ENCODE data around the gene BRIP1.
"Not testable (repeated sequence)": the region's sequence is repeated elsewhere in the genome, so short reads cannot be mapped to it uniquely, and the experiment has no call there.

The BRIP1 gene

DNA sequence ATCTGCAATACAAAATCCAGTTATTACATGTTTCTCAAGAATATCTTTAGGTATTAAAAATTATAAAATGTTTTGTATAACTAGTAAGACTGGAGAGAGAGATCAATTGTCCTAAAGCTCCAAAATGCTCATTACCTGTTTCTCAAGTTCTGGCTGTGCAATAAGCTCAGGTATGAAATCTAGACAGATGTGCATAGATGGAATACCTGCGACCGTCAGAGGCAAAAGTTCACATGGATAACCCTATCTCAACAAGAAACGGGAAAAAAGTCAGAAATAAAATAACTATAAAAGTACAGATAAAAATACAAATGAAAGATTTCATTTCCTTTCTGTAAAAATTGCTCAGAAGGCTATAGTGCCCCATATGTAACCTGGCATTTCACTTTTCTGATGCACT, 5.8 kb upstream of the BRIP1 start:
- Histone ChIP-seq H3K36me3 (ENCODE audit: control insufficient read depth in 1 of 2, insufficient read depth in 2 of 2, low read length in 2 of 2) (peaks cover 4 to 45% of the 10 kb centered on the region in 2 donors), H3K27me3 (ENCODE audit: control insufficient read depth in 1 of 2, insufficient read depth in 2 of 2, low read length in 2 of 2) (no peaks in the 10 kb centered on the region), H3K4me3 (ENCODE audit: low read depth in 1 of 2, low read length in 2 of 2) (no peak overlapping the region)

DNA sequence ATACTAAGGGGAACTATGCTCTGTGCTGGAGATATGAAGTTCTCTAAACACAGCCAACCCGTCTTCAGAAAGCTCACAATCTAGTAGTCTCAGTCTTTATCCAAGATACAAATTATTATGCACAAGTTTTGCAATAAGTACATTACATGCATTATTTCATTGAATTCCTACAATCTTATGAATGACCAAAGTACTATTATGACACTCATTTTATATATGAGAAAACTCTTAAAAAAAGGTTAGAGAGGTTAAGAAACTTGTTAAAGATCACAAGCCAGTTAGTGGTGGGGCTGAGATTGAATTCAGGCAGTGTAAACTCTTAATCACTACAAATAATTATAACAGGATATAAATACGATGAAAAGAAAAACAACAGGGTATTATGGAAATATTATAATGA, 4.7 kb upstream of the BRIP1 start:
- no peak overlapping the region for H3K9ac ChIP-seq (ENCODE audit: low read depth in 1 of 2, low read length in 2 of 2)
- no peak overlapping the region for H3K4me3 ChIP-seq (ENCODE audit: low read depth in 1 of 2, low read length in 2 of 2)
- peaks cover 0 to 5% of the 10 kb centered on the region in 2 donors for H3K4me1 ChIP-seq (ENCODE audit: control insufficient read depth in 1 of 2, insufficient read depth in 2 of 2, low read length in 2 of 2)
- H3K9me3 ChIP-seq (ENCODE audit: control insufficient read depth in 1 of 2, low read length in 2 of 2): no peaks in the 10 kb centered on the region
- no peaks in the 10 kb centered on the region for H3K27me3 ChIP-seq (ENCODE audit: control insufficient read depth in 1 of 2, insufficient read depth in 2 of 2, low read length in 2 of 2)
- peaks cover 4 to 45% of the 10 kb centered on the region in 2 donors for H3K36me3 ChIP-seq (ENCODE audit: control insufficient read depth in 1 of 2, insufficient read depth in 2 of 2, low read length in 2 of 2)
- no peak overlapping the region for H3K27ac ChIP-seq (ENCODE audit: low read depth, low read length)

More for the DNA sequence above, 5.8 kb upstream of the BRIP1 start:
- Histone ChIP-seq H3K4me1 (ENCODE audit: control insufficient read depth in 1 of 2, insufficient read depth in 2 of 2, low read length in 2 of 2) (peaks cover 0 to 2% of the 10 kb centered on the region in 2 donors), H3K27ac (ENCODE audit: low read depth, low read length) (no peak overlapping the region), H3K9ac (ENCODE audit: low read depth in 1 of 2, low read length in 2 of 2) (no peak overlapping the region), H3K9me3 (ENCODE audit: control insufficient read depth in 1 of 2, low read length in 2 of 2) (no peaks in the 10 kb centered on the region)

DNA sequence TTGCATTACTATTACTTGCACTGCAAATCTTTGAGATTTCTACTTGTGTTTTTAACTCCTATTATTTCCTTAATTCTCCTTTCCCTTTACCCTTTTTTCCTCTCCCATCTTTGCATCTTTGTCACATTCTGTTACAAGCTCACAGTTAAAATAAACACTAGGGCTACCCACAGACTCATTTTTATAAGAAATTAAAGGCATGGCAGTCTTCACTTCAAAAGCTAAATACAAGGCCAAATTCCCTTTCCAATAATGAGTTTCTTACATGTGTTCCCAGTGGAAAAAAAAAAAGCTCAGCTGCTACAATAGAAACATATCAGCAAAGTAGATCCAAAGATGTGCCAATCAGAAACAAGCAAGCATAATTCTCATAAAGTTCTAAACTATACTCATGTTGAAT, 3.7 kb upstream of the BRIP1 start:
- peaks cover 7 to 14% of the 10 kb centered on the region in 2 donors for H3K4me1 ChIP-seq (ENCODE audit: control insufficient read depth in 1 of 2, insufficient read depth in 2 of 2, low read length in 2 of 2)
- peaks cover 4 to 42% of the 10 kb centered on the region in 2 donors for H3K36me3 ChIP-seq (ENCODE audit: control insufficient read depth in 1 of 2, insufficient read depth in 2 of 2, low read length in 2 of 2)
- H3K4me3 ChIP-seq (ENCODE audit: low read depth in 1 of 2, low read length in 2 of 2): no peak overlapping the region
- H3K9me3 ChIP-seq (ENCODE audit: control insufficient read depth in 1 of 2, low read length in 2 of 2): no peaks in the 10 kb centered on the region
- no peak overlapping the region for H3K9ac ChIP-seq (ENCODE audit: low read depth in 1 of 2, low read length in 2 of 2)
- no peaks in the 10 kb centered on the region for H3K27me3 ChIP-seq (ENCODE audit: control insufficient read depth in 1 of 2, insufficient read depth in 2 of 2, low read length in 2 of 2)
- H3K27ac ChIP-seq (ENCODE audit: low read depth, low read length): no peak overlapping the region

GRCh38 chr17:61863801-61864126, 436 bp upstream of the BRIP1 start:
- Histone ChIP-seq H3K36me3 (ENCODE audit: control insufficient read depth in 1 of 2, insufficient read depth in 2 of 2, low read length in 2 of 2) (peaks cover 0 to 15% of the 10 kb centered on the region in 2 donors), H3K4me3 (ENCODE audit: low read depth in 1 of 2, low read length in 2 of 2) (peak overlapping the region; percentile 93 to 95), H3K9ac (ENCODE audit: low read depth in 1 of 2, low read length in 2 of 2) (peak overlapping the region; percentile 58 to 86), H3K9me3 (ENCODE audit: control insufficient read depth in 1 of 2, low read length in 2 of 2) (no peaks in the 10 kb centered on the region), H3K27me3 (ENCODE audit: control insufficient read depth in 1 of 2, insufficient read depth in 2 of 2, low read length in 2 of 2) (no peaks in the 10 kb centered on the region), H3K4me1 (ENCODE audit: control insufficient read depth in 1 of 2, insufficient read depth in 2 of 2, low read length in 2 of 2) (peaks cover 14 to 20% of the 10 kb centered on the region in 2 donors), H3K27ac (ENCODE audit: low read depth, low read length) (no peak overlapping the region)

DNA sequence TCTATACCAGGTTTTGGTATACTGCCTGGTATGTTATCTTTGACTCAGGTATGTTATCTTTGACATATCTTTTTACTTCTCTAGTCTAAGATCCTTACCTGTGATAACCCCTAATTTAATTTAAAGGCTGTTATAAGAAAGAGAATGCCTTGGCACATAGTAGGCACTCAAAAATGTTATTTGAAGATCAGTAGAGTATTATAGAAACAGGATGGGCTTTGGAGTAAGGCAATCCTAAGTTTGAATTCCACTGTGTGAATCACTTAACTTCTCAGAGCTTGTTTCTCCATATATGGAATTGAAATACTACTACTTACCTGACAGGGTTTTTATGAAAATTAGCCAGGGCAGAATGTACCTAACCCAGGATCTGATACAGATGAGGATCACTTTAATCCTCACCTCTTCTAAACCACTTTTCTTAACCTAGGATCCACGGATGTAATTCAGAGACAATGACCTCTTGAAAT, 1.2 kb downstream of the BRIP1 start:
- peak overlapping the region; percentile 86 to 88 for H3K9ac ChIP-seq (ENCODE audit: low read depth in 1 of 2, low read length in 2 of 2)
- H3K27ac ChIP-seq (ENCODE audit: low read depth, low read length): no peak overlapping the region
- peak overlapping the region; percentile 93 to 95 for H3K4me3 ChIP-seq (ENCODE audit: low read depth in 1 of 2, low read length in 2 of 2)
- peaks cover 14 to 20% of the 10 kb centered on the region in 2 donors for H3K4me1 ChIP-seq (ENCODE audit: control insufficient read depth in 1 of 2, insufficient read depth in 2 of 2, low read length in 2 of 2)
- H3K36me3 ChIP-seq (ENCODE audit: control insufficient read depth in 1 of 2, insufficient read depth in 2 of 2, low read length in 2 of 2): peaks cover 0 to 2% of the 10 kb centered on the region in 2 donors
- no peaks in the 10 kb centered on the region for H3K9me3 ChIP-seq (ENCODE audit: control insufficient read depth in 1 of 2, low read length in 2 of 2)
- no peaks in the 10 kb centered on the region for H3K27me3 ChIP-seq (ENCODE audit: control insufficient read depth in 1 of 2, insufficient read depth in 2 of 2, low read length in 2 of 2)

GRCh38 chr17:61860397-61860796, 2.9 kb downstream of the BRIP1 start:
- H3K4me3 ChIP-seq (ENCODE audit: low read depth in 1 of 2, low read length in 2 of 2); H3K27ac ChIP-seq (ENCODE audit: low read depth, low read length); H3K9ac ChIP-seq (ENCODE audit: low read depth in 1 of 2, low read length in 2 of 2); H3K27me3 ChIP-seq (ENCODE audit: control insufficient read depth in 1 of 2, insufficient read depth in 2 of 2, low read length in 2 of 2); H3K36me3 ChIP-seq (ENCODE audit: control insufficient read depth in 1 of 2, insufficient read depth in 2 of 2, low read length in 2 of 2); H3K9me3 ChIP-seq (ENCODE audit: control insufficient read depth in 1 of 2, low read length in 2 of 2): not testable (repeated sequence)
- H3K4me1 ChIP-seq (ENCODE audit: control insufficient read depth in 1 of 2, insufficient read depth in 2 of 2, low read length in 2 of 2): peaks cover 14 to 20% of the 10 kb centered on the region in 2 donors

- Histone ChIP-seq H3K4me3 (ENCODE audit: low read depth in 1 of 2, low read length in 2 of 2) (no peak overlapping the region), H3K9me3 (ENCODE audit: control insufficient read depth in 1 of 2, low read length in 2 of 2) (no peaks in the 10 kb centered on the region), H3K27ac (ENCODE audit: low read depth, low read length) (no peak overlapping the region), H3K27me3 (ENCODE audit: control insufficient read depth in 1 of 2, insufficient read depth in 2 of 2, low read length in 2 of 2) (no peaks in the 10 kb centered on the region), H3K4me1 (ENCODE audit: control insufficient read depth in 1 of 2, insufficient read depth in 2 of 2, low read length in 2 of 2) (no peaks in the 10 kb centered on the region), H3K36me3 (ENCODE audit: control insufficient read depth in 1 of 2, insufficient read depth in 2 of 2, low read length in 2 of 2) (no peaks in the 10 kb centered on the region), H3K9ac (ENCODE audit: low read depth in 1 of 2, low read length in 2 of 2) (no peak overlapping the region)
Measured at GRCh38 chr17:61856035-61856434, 7.3 kb downstream of the BRIP1 start.

GRCh38 chr17:61852857-61853256, 10.5 kb downstream of the BRIP1 start:
- no peak overlapping the region for H3K27ac ChIP-seq (ENCODE audit: low read depth, low read length)
- H3K4me1 ChIP-seq (ENCODE audit: control insufficient read depth in 1 of 2, insufficient read depth in 2 of 2, low read length in 2 of 2): no peaks in the 10 kb centered on the region
- no peaks in the 10 kb centered on the region for H3K27me3 ChIP-seq (ENCODE audit: control insufficient read depth in 1 of 2, insufficient read depth in 2 of 2, low read length in 2 of 2)
- H3K9me3 ChIP-seq (ENCODE audit: control insufficient read depth in 1 of 2, low read length in 2 of 2): no peaks in the 10 kb centered on the region
- H3K9ac ChIP-seq (ENCODE audit: low read depth in 1 of 2, low read length in 2 of 2): no peak overlapping the region
- H3K4me3 ChIP-seq (ENCODE audit: low read depth in 1 of 2, low read length in 2 of 2): no peak overlapping the region
- no peaks in the 10 kb centered on the region for H3K36me3 ChIP-seq (ENCODE audit: control insufficient read depth in 1 of 2, insufficient read depth in 2 of 2, low read length in 2 of 2)

DNA sequence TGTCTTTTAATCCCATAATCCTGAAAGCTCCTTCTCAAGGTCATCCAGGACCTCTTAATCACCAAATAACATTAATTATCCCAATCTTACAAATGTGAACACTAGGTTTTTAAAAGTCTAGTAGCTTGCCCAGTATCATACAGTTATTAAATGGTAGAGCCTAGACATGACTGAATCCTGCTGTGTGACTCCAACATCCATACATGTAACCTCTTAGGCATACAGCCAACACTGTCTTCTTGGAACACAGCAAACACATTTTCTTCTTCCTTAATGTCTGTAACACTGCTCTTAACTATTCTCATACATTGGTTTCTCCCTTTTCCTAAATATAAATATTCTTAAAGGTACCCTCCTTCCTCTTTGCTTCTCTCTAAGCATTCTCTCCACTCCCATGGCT, 13.7 kb downstream of the BRIP1 start:
- Histone ChIP-seq H3K9ac (ENCODE audit: low read depth in 1 of 2, low read length in 2 of 2) (no peak overlapping the region), H3K4me1 (ENCODE audit: control insufficient read depth in 1 of 2, insufficient read depth in 2 of 2, low read length in 2 of 2) (no peaks in the 10 kb centered on the region), H3K27me3 (ENCODE audit: control insufficient read depth in 1 of 2, insufficient read depth in 2 of 2, low read length in 2 of 2) (no peaks in the 10 kb centered on the region), H3K27ac (ENCODE audit: low read depth, low read length) (no peak overlapping the region), H3K36me3 (ENCODE audit: control insufficient read depth in 1 of 2, insufficient read depth in 2 of 2, low read length in 2 of 2) (peaks cover 0 to 2% of the 10 kb centered on the region in 2 donors), H3K4me3 (ENCODE audit: low read depth in 1 of 2, low read length in 2 of 2) (no peak overlapping the region), H3K9me3 (ENCODE audit: control insufficient read depth in 1 of 2, low read length in 2 of 2) (no peaks in the 10 kb centered on the region)

DNA sequence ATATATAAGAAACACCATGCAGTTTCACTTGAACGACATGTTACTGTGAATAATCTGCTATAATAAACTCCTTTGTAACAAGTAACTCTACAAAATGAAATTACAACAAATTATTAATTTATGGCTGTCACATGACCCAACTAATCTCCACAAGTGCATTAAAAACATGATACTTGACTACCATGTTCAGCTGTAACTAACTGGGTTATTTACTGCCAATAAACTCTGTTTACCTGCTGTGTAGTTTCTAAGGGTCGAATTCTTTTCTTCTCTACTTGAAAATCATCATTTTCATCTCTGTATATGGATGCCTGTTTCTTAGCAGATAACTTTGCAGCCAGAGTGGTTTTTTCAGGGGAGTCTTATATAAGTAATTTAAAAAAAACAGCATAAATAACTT, 14.4 kb downstream of the BRIP1 start:
- Histone ChIP-seq H3K36me3 (ENCODE audit: control insufficient read depth in 1 of 2, insufficient read depth in 2 of 2, low read length in 2 of 2) (peaks cover 0 to 2% of the 10 kb centered on the region in 2 donors), H3K9ac (ENCODE audit: low read depth in 1 of 2, low read length in 2 of 2) (no peak overlapping the region), H3K4me1 (ENCODE audit: control insufficient read depth in 1 of 2, insufficient read depth in 2 of 2, low read length in 2 of 2) (no peaks in the 10 kb centered on the region), H3K4me3 (ENCODE audit: low read depth in 1 of 2, low read length in 2 of 2) (no peak overlapping the region), H3K9me3 (ENCODE audit: control insufficient read depth in 1 of 2, low read length in 2 of 2) (no peaks in the 10 kb centered on the region), H3K27ac (ENCODE audit: low read depth, low read length) (no peak overlapping the region), H3K27me3 (ENCODE audit: control insufficient read depth in 1 of 2, insufficient read depth in 2 of 2, low read length in 2 of 2) (no peaks in the 10 kb centered on the region)

- no peak overlapping the region for H3K4me3 ChIP-seq (ENCODE audit: low read depth in 1 of 2, low read length in 2 of 2)
- H3K27ac ChIP-seq (ENCODE audit: low read depth, low read length): no peak overlapping the region
- no peak overlapping the region for H3K9ac ChIP-seq (ENCODE audit: low read depth in 1 of 2, low read length in 2 of 2)
- H3K4me1 ChIP-seq (ENCODE audit: control insufficient read depth in 1 of 2, insufficient read depth in 2 of 2, low read length in 2 of 2): no peaks in the 10 kb centered on the region
- no peaks in the 10 kb centered on the region for H3K27me3 ChIP-seq (ENCODE audit: control insufficient read depth in 1 of 2, insufficient read depth in 2 of 2, low read length in 2 of 2)
- H3K9me3 ChIP-seq (ENCODE audit: control insufficient read depth in 1 of 2, low read length in 2 of 2): no peaks in the 10 kb centered on the region
- H3K36me3 ChIP-seq (ENCODE audit: control insufficient read depth in 1 of 2, insufficient read depth in 2 of 2, low read length in 2 of 2): peaks cover 0 to 2% of the 10 kb centered on the region in 2 donors
Measured at GRCh38 chr17:61848247-61848646, 15.1 kb downstream of the BRIP1 start.
